ENCODE data around the gene ATCAY.
"Not testable (repeated sequence)": the region's sequence is repeated elsewhere in the genome, so short reads cannot be mapped to it uniquely, and the experiment has no call there.

DNA sequence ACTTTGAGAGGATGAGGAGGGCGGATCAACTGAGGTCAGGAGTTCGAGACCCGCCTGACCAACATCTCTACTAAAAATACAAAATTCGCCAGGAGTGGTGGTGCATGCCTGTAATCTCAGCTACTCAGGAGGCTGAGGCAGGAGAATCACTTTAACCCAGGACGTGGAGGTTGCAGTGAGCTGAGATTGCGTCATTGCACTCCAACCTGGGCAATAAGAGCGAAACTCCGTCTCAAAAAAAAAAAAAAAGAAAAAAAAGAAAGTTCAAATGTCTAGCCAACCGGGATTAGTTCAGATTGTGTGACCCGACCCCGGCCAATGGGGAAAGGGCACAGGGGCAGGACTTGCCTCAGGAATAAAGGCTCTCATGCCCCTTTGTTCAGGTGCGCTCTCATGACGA is 5.8 kb upstream of the ATCAY start:
- TF ChIP-seq, protein P1, sequence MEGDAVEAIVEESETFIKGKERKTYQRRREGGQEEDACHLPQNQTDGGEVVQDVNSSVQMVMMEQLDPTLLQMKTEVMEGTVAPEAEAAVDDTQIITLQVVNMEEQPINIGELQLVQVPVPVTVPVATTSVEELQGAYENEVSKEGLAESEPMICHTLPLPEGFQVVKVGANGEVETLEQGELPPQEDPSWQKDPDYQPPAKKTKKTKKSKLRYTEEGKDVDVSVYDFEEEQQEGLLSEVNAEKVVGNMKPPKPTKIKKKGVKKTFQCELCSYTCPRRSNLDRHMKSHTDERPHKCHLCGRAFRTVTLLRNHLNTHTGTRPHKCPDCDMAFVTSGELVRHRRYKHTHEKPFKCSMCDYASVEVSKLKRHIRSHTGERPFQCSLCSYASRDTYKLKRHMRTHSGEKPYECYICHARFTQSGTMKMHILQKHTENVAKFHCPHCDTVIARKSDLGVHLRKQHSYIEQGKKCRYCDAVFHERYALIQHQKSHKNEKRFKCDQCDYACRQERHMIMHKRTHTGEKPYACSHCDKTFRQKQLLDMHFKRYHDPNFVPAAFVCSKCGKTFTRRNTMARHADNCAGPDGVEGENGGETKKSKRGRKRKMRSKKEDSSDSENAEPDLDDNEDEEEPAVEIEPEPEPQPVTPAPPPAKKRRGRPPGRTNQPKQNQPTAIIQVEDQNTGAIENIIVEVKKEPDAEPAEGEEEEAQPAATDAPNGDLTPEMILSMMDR (IDR thresholded peaks at IDR 0.05; ENCODE audit: low read depth, low read length): not testable (repeated sequence)
- TF ChIP-seq POLR2A (IDR thresholded peaks at IDR 0.05; ENCODE audit: extremely low read depth, insufficient read length): not testable (repeated sequence)
- TF ChIP-seq, protein P2, sequence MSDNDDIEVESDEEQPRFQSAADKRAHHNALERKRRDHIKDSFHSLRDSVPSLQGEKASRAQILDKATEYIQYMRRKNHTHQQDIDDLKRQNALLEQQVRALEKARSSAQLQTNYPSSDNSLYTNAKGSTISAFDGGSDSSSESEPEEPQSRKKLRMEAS (IDR thresholded peaks at IDR 0.05; ENCODE audit: low read depth, low read length): not testable (repeated sequence)
